H1 (cell line): ENCODE data around the gene GDPD2.

Source experiments
- CREB1 ChIP-seq: IDR thresholded peaks from 2 replicates; pipeline ENCODE4 v1.6.1; 2012; ENCODE audit warnings: inconsistent platforms
- CTCF ChIP-seq, 3 experiments: IDR thresholded peaks; 1 replicate in 2 of 3; 2 replicates in 1 of 3; pipeline versions ENCODE4 v1.5.1 to v1.6.1; 2011; ENCODE audit warnings: low read length in 3 of 3, mild to moderate bottlenecking in 3 of 3, inconsistent platforms in 2 of 3, low read depth in 1 of 3, moderate library complexity in 1 of 3; ENCODE audit not compliant: insufficient read depth in 1 of 3; ENCODE audit errors: control extremely low read depth in 1 of 3
- EZH2 ChIP-seq: fragments of 200-600 bp; sonication (generic); IDR thresholded peaks from 2 replicates; pipeline ENCODE4 v1.7.1; 2012; ENCODE audit warnings: low read depth, mild to moderate bottlenecking, moderate library complexity, low read length, inconsistent platforms; ENCODE audit not compliant: severe bottlenecking
- GTF2F1 ChIP-seq: IDR thresholded peaks from 2 replicates; pipeline ENCODE4 v1.6.1; 2012; ENCODE audit warnings: low read depth, low read length, improper control_type of control experiment, borderline replicate concordance
- JUND ChIP-seq: IDR thresholded peaks from 2 replicates; pipeline ENCODE4 v1.6.1; 2011; ENCODE audit warnings: mild to moderate bottlenecking, improper control_type of control experiment, low read length
- KDM1A ChIP-seq: fragments of 200-600, 300-600 bp; sonication (generic); IDR thresholded peaks from 2 replicates; pipeline ENCODE4 v1.7.1; 2016; ENCODE audit warnings: mild to moderate bottlenecking, low read length, borderline replicate concordance
- POLR2A ChIP-seq, 2 experiments: IDR thresholded peaks; 1 replicate in 1 of 2; 2 replicates in 1 of 2; pipeline ENCODE4 v1.6.1; 2011; ENCODE audit warnings: low read depth in 2 of 2, low read length in 2 of 2, mild to moderate bottlenecking in 2 of 2; ENCODE audit errors: control extremely low read depth in 1 of 2
- POLR2AphosphoS5 ChIP-seq: IDR thresholded peaks from 2 replicates; pipeline ENCODE4 v1.6.1; 2011; ENCODE audit warnings: low read depth, low read length
- RAD21 ChIP-seq, 2 experiments: IDR thresholded peaks in 1 of 2; conservative IDR thresholded peaks in 1 of 2; 2 replicates each; pipeline ENCODE4 v1.6.1; 2011; ENCODE audit warnings: low read depth in 2 of 2, low read length in 2 of 2, improper control_type of control experiment in 1 of 2, inconsistent platforms in 1 of 2, mild to moderate bottlenecking in 1 of 2, moderate library complexity in 1 of 2
- TCF12 ChIP-seq: IDR thresholded peaks from 2 replicates; pipeline ENCODE4 v1.6.1; 2011; ENCODE audit warnings: low read depth, mild to moderate bottlenecking, low read length
- YY1 ChIP-seq: IDR thresholded peaks from 2 replicates; pipeline ENCODE4 v1.6.1; 2011; ENCODE audit warnings: low read depth, mild to moderate bottlenecking, low read length
- TF ChIP-seq, protein P1 (sequence below): IDR thresholded peaks from 2 replicates; pipeline ENCODE4 v1.6.1; 2012; ENCODE audit warnings: inconsistent platforms

- no peak for TF ChIP-seq CTCF (IDR thresholded peaks at IDR 0.05; ENCODE audit: control extremely low read depth in 1 of 3, insufficient read depth in 1 of 3, low read depth in 1 of 3, low read length in 3 of 3)
- TF ChIP-seq, protein P1, sequence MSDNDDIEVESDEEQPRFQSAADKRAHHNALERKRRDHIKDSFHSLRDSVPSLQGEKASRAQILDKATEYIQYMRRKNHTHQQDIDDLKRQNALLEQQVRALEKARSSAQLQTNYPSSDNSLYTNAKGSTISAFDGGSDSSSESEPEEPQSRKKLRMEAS = no peak
- TF ChIP-seq CREB1 = no peak
- TF ChIP-seq POLR2AphosphoS5 = no peak
- TF ChIP-seq YY1 = no peak
- TF ChIP-seq TCF12 = no peak
- TF ChIP-seq EZH2 = no peak
- no peak for TF ChIP-seq KDM1A
- no peak for TF ChIP-seq RAD21 (IDR thresholded peaks at IDR 0.05 in 1 of 2, conservative IDR thresholded peaks at IDR 0.05 in 1 of 2; ENCODE audit: low read depth in 2 of 2, low read length in 2 of 2)
- no peak for TF ChIP-seq GTF2F1
- no peak for TF ChIP-seq POLR2A (IDR thresholded peaks at IDR 0.05; ENCODE audit: control extremely low read depth in 1 of 2, low read depth in 2 of 2, low read length in 2 of 2)
- no peak for TF ChIP-seq JUND
These were observed 36.9 kb upstream of the GDPD2 start for GRCh38 chrX:70386235-70386634.
